Activated naive CD4-positive, alpha-beta T cell treated with anti-CD3 and anti-CD28 coated beads, Interleukin-2, amount 10 ng/mL, durations not matched to agents 5 hours and 36 hours (primary cell): ENCODE data around the gene UTF1. TPM values are rescaled to one million over a fixed set of nuclear protein-coding genes. Genes with fewer than 3 reads are reported as not detected.

Experiments used
- microRNA-seq: library from miRNA; unstranded; fragments of <30 nt; microRNA quantifications from one replicate; pipeline ENCODE4 v1.2.0, GENCODE V29; 2022; ENCODE audit warnings: borderline microRNAs expressed, borderline replicate concordance
- total RNA-seq, 2 experiments: library from RNA; stranded (reverse); gene quantifications; one replicate each; pipeline ENCODE4 v1.2.3, GENCODE V29; 2021

Gene UTF1
- total RNA-seq, result not detected

DNA sequence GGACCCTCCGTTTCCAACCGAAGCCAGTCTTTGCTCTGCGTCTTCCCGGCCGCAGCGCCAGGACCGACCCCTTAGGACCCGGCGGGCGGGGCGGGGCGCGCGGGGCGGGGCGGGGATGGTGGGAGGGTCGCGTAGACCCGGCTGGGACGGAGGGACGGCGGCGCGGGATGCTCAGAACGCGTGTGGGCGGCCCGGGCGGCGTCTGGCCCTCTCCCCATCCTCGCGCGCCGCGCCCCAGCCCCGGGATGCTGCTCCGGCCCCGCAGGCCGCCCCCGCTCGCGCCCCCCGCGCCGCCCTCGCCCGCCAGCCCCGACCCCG lies at the start of gene UTF1:
Gene UTF1, plus strand, starts transcription at position 174 of the 318 bp plus-strand sequence. Its CDS starts 72 bp downstream, at position 246.

DNA sequence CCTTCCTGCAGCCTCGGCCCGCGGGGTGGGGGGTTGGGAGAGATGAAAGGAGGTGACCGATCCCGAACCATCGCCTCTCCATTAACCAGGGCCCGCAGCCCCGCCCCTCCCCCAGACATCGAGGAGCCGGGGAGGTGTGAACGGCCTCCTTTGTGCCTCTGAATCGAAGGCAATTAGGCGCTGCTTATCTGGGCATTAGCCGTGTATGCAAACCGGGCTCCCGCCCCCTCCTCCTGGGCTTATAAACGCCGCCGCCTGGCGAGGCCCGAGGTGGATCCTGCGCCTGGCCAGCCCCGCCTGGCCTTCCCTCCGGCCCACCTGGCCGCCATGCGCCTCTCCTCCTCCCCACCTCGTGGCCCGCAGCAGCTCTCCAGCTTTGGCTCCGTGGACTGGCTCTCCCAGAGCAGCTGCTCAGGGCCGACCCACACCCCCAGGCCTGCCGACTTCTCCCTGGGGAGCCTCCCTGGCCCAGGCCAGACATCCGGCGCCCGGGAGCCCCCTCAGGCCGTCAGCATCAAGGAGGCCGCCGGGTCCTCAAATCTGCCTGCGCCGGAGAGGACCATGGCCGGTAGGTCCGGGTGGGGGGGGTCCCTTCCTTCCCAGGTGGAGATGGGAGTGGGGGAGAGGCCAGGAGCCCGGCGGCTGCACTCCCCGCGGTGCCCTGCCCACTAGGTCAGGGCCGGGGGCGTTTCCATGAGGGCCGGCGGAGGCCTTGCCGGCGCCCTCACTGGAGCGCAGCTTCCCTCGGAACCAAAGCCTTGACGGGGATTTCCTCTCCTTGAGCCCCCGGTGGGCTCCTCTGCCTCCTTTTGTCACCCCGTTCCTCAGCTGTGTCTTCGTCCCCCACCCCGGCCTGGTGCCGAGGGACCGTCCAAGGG lies 7.8 kb downstream of the UTF1 start, which contains the start of gene VENTX:
Gene VENTX, plus strand, starts transcription at position 268 of the 878 bp plus-strand sequence. Its CDS starts 60 bp downstream, at position 328.

GRCh38 chr10:133276435-133277201 lies 46.6 kb downstream of the UTF1 start, which contains the start of gene ADAM8:
Gene ADAM8 (minus strand): TSS chr10:133276868. CDS start chr10:133276817, 51 bp downstream.

Small RNA genes within 50 kb of the gene (microRNA-seq; reads per million reads assigned to microRNA genes)
- gene MIR202, result not detected

Other genes starting within 250 kb of the UTF1 start
- not detected for gene ADGRA1, start 142.3 kb upstream of the UTF1 start, total RNA-seq
- gene KNDC1, start 70.0 kb upstream of the UTF1 start, total RNA-seq, result under 1 TPM; 0.26 to 0.83 TPM
- gene VENTX, start 7.6 kb downstream of the UTF1 start, total RNA-seq, result not detected
- 100 to 1,000 TPM in 1 of 2 experiments, 10 to 100 TPM in 1; 91.0 to 101 TPM for gene ADAM8, start 46.7 kb downstream of the UTF1 start, total RNA-seq
- gene TUBGCP2, start 78.7 kb downstream of the UTF1 start, total RNA-seq, result 10 to 100 TPM; 55.9 to 61.1 TPM
- 10 to 100 TPM; 44.5 to 48.9 TPM for gene ZNF511, start 78.7 kb downstream of the UTF1 start, total RNA-seq
- not detected for gene CALY, start 106.7 kb downstream of the UTF1 start, total RNA-seq
- gene PRAP1, start 117.2 kb downstream of the UTF1 start, total RNA-seq, result not detected
- 10 to 100 TPM; 15.6 to 19.1 TPM for gene FUOM, start 127.8 kb downstream of the UTF1 start, total RNA-seq
- 10 to 100 TPM; 33.8 to 35.3 TPM for gene ECHS1, start 143.1 kb downstream of the UTF1 start, total RNA-seq
- gene PAOX, start 149.0 kb downstream of the UTF1 start, total RNA-seq, result 1 to 10 TPM; 5.5 to 6.3 TPM
- gene MTG1, start 163.9 kb downstream of the UTF1 start, total RNA-seq, result 10 to 100 TPM; 44.6 to 50.0 TPM
- not detected for gene SPRN, start 194.4 kb downstream of the UTF1 start, total RNA-seq
- gene SCART1, start 223.7 kb downstream of the UTF1 start, total RNA-seq, result 1 to 10 TPM; 2.5 to 3.3 TPM